HepG2 (cell line): ENCODE measurements around the gene RASA1. TPM values are rescaled to one million over a fixed set of nuclear protein-coding genes. Genes with fewer than 3 reads are reported as not detected.

Source experiments
- ATAC-seq: fragments of 200-7000 bp; cut with Tn5 transposase; 3 replicates; pipeline ENCODE4 v1.9.1; 2020; ENCODE audit warnings: mild to moderate bottlenecking, moderate library complexity
- BruUV-seq: library from RNA; stranded (reverse); fragments of 400-500 nt; replicated peaks from 2 replicates; lab custom pipeline; 2021; lab: Mats Ljungman, UMichigan
- CTCF ChIA-PET: fragments of 300-600 bp; formaldehyde crosslinking; extraction: SDS; loops from one replicate; lab custom pipeline; 2021; ENCODE audit warnings: low total read pairs, inconsistent platforms, low intra/inter-chr PET ratio; lab: Yijun Ruan, JAX
- POLR2A ChIA-PET: fragments of 350-600 bp; sonication (Branson Sonifier 250); formaldehyde crosslinking; loops from one replicate; lab custom pipeline; 2020; ENCODE audit warnings: antibody characterized with exemption, inconsistent platforms; lab: Yijun Ruan, JAX
- DNase-seq: peaks from one replicate; pipeline ENCODE4 v3.0.0-alpha.2; 2015; ENCODE audit warnings: low spot score
- FAIRE-seq: peaks from 3 replicates; lab custom pipeline; 2011; peaks lifted over from hg19 to GRCh38; lab: Jason Lieb, UNC
- H2AFZ ChIP-seq: one replicate; pipeline ENCODE4 v1.6.1; 2011; ENCODE audit warnings: low read length, inconsistent platforms
- H3K27ac ChIP-seq: fragments of 300-600 bp; 3 replicates; pipeline ENCODE4 v1.8.0; 2011; ENCODE audit warnings: mixed run types, mild to moderate bottlenecking, mixed read lengths, low read length, inconsistent platforms; ENCODE audit not compliant: insufficient read depth; ENCODE audit errors: extremely low read length
- H3K27me3 ChIP-seq, 2 experiments: fragments of 200-600 bp in 1 of 2; 2 replicates in 1 of 2; 3 replicates in 1 of 2; pipeline versions ENCODE4 v1.6.0 to v1.8.0; 2011; ENCODE audit warnings: low read length in 2 of 2, mild to moderate bottlenecking in 2 of 2, moderate library complexity in 2 of 2, inconsistent platforms in 1 of 2; ENCODE audit not compliant: insufficient read depth in 2 of 2, control insufficient read depth in 1 of 2
- H3K36me3 ChIP-seq, 2 experiments: fragments of 200-600 bp in 1 of 2; replicated peaks in 1 of 2; 2 replicates in 1 of 2; 3 replicates in 1 of 2; pipeline versions ENCODE4 v1.5.1 to v1.8.0; 2011; ENCODE audit warnings: low read length in 2 of 2, inconsistent platforms in 1 of 2; ENCODE audit not compliant: insufficient read depth in 2 of 2, control insufficient read depth in 1 of 2
- H3K4me1 ChIP-seq: 2 replicates; pipeline ENCODE4 v1.5.1; 2012; ENCODE audit warnings: low read length, inconsistent platforms; ENCODE audit not compliant: insufficient read depth
- H3K4me2 ChIP-seq: 2 replicates; pipeline ENCODE4 v1.6.0; 2011; ENCODE audit warnings: low read depth, low read length, inconsistent platforms
- H3K4me3 ChIP-seq, 3 experiments: fragments of 200-600 bp in 1 of 3; sonication (generic), shearing (Covaris generic) in 1 of 3; replicated peaks in 1 of 3; 2 replicates each; pipeline ENCODE4 v1.5.1; 2011 to 2016; ENCODE audit warnings: low read length in 3 of 3, inconsistent platforms in 2 of 3, low read depth in 2 of 3, mild to moderate bottlenecking in 2 of 3, control low read depth in 1 of 3, mixed read lengths in 1 of 3; ENCODE audit not compliant: insufficient read depth in 1 of 3
- H3K79me2 ChIP-seq: one replicate; pipeline ENCODE4 v1.6.1; 2011; ENCODE audit warnings: low read length, inconsistent platforms; ENCODE audit not compliant: insufficient read depth
- H3K9ac ChIP-seq: 2 replicates; pipeline ENCODE4 v1.6.0; 2011; ENCODE audit warnings: mild to moderate bottlenecking, low read depth, low read length, inconsistent platforms; ENCODE audit not compliant: insufficient read depth
- H3K9me3 ChIP-seq: 2 replicates; pipeline ENCODE4 v1.5.1; 2012; ENCODE audit warnings: mild to moderate bottlenecking, low read length
- H4K20me1 ChIP-seq: 2 replicates; pipeline ENCODE4 v1.6.0; 2011; ENCODE audit warnings: inconsistent platforms, mild to moderate bottlenecking, low read length, moderate library complexity; ENCODE audit not compliant: insufficient read depth
- CENPT ChIP-seq: sonication (generic); formaldehyde crosslinking; IDR thresholded peaks from 2 replicates; pipeline ENCODE4 v1.8.0; 2022; ENCODE audit warnings: low read depth, mild to moderate bottlenecking, moderate library complexity, missing genetic modification reagents
- KDM5A ChIP-seq: fragments of 200-600 bp; sonication (generic); IDR thresholded peaks from 2 replicates; pipeline ENCODE4 v1.7.0; 2018; ENCODE audit warnings: antibody characterized with exemption, mild to moderate bottlenecking, low read length, borderline replicate concordance
- SSRP1 ChIP-seq: IDR thresholded peaks from 2 replicates; pipeline ENCODE4 v1.6.1; 2016; ENCODE audit warnings: control low read depth
- ZBTB42 ChIP-seq: sonication (generic); formaldehyde crosslinking; IDR thresholded peaks from 2 replicates; pipeline ENCODE4 v1.5.0; 2020; ENCODE audit warnings: mild to moderate bottlenecking, missing genetic modification reagents
- ZNF232 ChIP-seq: sonication (generic); formaldehyde crosslinking; IDR thresholded peaks from 2 replicates; pipeline ENCODE4 v1.4.0; 2020; ENCODE audit warnings: missing genetic modification reagents, borderline replicate concordance
- ZNF234 ChIP-seq: sonication (generic); formaldehyde crosslinking; conservative IDR thresholded peaks from 2 replicates; pipeline ENCODE4 v1.5.1; 2020; ENCODE audit warnings: mild to moderate bottlenecking, missing genetic modification reagents
- ZNF619 ChIP-seq: sonication (generic); formaldehyde crosslinking; IDR thresholded peaks from 2 replicates; pipeline ENCODE4 v1.4.0; 2020; ENCODE audit warnings: mild to moderate bottlenecking, missing genetic modification reagents
- WGBS: methylation state at CpG from one replicate; pipeline ENCODE4 v1.1.6; 2017; ENCODE audit warnings: low lambda C conversion rate; 5-methylcytosine and 5-hydroxymethylcytosine counted together
- in situ Hi-C: cut with HindIII; loops from 2 replicates; pipeline ENCODE4 v1.10.0; 2017; ENCODE audit warnings: low pct_unique_long_range_greater_than_20kb; ENCODE audit not compliant: extremely low pct_ligation_motif_present
- intact Hi-C: fragments of 100-400 bp; cut with micrococcal nuclease; formaldehyde crosslinking; loops from one replicate; pipeline ENCODE4 v1.10.0; 2022; ENCODE audit not compliant: unreplicated experiment
- polyA plus RNA-seq, 8 experiments: library from polyadenylated mRNA; depleted of rRNA in 3 of 8; stranded (reverse) in 7 of 8; unstranded in 1 of 8; fragments of >200 nt; fragmentation: Illumina TruSeq in 4 of 8; extraction: Trizol in 4 of 8; gene quantifications; 2 replicates each; pipeline versions ENCODE4 v1.2.1 to v1.2.3, GENCODE V29; 2011 to 2016; ENCODE audit warnings: low read depth in 4 of 8, missing spikeins in 1 of 8, mixed read lengths in 1 of 8; ENCODE audit not compliant: insufficient read depth in 1 of 8
- total RNA-seq, 5 experiments: library from RNA; depleted of rRNA; stranded (reverse); fragments of >200 nt; fragmentation: Illumina TruSeq; extraction: Trizol; gene quantifications; 2 replicates each; pipeline ENCODE4 v1.2.3, GENCODE V29; 2016; ENCODE audit warnings: low read depth in 1 of 5
- TF ChIP-seq, protein P1 (sequence below): sonication (generic); formaldehyde crosslinking; IDR thresholded peaks from 2 replicates; pipeline ENCODE4 v1.4.0; 2020; ENCODE audit warnings: missing genetic modification reagents, borderline replicate concordance

The RASA1 gene
- total and polyA plus RNA-seq, 2 of the 13 experiments (the other 11 are each of a cell fraction or from before 2014, with no cell fraction given), result 19.5 to 20.5 TPM

DNA sequence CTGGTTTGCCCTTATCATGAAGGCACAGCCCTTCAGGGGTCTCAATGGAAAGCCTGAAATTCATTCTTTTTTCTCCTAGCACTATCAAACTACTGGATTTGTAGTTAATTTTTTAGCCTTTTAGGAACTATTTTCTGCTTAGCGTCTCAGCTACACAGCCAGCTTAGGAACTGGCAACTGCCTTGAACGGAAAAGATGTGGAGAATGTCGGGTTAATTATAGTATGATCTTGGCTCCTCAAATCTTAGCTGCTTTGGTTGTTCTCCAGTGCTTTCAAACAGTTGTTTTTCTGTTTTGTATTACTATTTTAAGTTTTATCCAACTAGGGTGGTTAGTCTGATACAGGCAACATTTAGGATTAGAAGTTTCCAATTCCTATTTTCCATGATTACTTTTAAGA is 100.9 kb downstream of the RASA1 start:
- no peak overlapping the region for H2AFZ ChIP-seq
- TF ChIP-seq ZNF619 (no peak), KDM5A (no peak), CENPT (CRISPR knock-in tag) (no peak), ZNF234 (CRISPR knock-in tag) (no peak), ZBTB42 (CRISPR knock-in tag) (no peak), SSRP1 (CRISPR knock-in tag) (no peak), ZNF232 (CRISPR knock-in tag) (no peak)
- TF ChIP-seq, protein P1, sequence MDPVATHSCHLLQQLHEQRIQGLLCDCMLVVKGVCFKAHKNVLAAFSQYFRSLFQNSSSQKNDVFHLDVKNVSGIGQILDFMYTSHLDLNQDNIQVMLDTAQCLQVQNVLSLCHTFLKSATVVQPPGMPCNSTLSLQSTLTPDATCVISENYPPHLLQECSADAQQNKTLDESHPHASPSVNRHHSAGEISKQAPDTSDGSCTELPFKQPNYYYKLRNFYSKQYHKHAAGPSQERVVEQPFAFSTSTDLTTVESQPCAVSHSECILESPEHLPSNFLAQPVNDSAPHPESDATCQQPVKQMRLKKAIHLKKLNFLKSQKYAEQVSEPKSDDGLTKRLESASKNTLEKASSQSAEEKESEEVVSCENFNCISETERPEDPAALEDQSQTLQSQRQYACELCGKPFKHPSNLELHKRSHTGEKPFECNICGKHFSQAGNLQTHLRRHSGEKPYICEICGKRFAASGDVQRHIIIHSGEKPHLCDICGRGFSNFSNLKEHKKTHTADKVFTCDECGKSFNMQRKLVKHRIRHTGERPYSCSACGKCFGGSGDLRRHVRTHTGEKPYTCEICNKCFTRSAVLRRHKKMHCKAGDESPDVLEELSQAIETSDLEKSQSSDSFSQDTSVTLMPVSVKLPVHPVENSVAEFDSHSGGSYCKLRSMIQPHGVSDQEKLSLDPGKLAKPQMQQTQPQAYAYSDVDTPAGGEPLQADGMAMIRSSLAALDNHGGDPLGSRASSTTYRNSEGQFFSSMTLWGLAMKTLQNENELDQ (CRISPR knock-in tag), result no peak
- TF ChIP-seq, all 625 proteins: peak for 0
- Histone ChIP-seq H3K27ac (no peak overlapping the region), H3K9me3 (no peaks in the 10 kb centered on the region), H4K20me1 (no peaks in the 10 kb centered on the region), H3K9ac (no peak overlapping the region), H3K79me2 (no peaks in the 10 kb centered on the region), H3K36me3 (peaks cover 3 to 26% of the 10 kb centered on the region in 2 experiments; a peak in 4 of 5 replicates), H3K4me3 (no peak overlapping the region), H3K4me2 (no peak overlapping the region), H3K27me3 (no peaks in the 10 kb centered on the region), H3K4me1 (no peaks in the 10 kb centered on the region)
- in situ Hi-C loops (no loop called here), intact Hi-C loops (no loop called here)
- no TSS peak for BruUV-seq
- WGBS, result 97% methylated on average over 3 of the region's 3 CpGs
- no peak for DNase-seq
- no peak for ATAC-seq
- CTCF ChIA-PET, result no interaction called here
- POLR2A ChIA-PET, result no interaction called here
- no peak for FAIRE-seq
